Neural progenitor cell (in vitro differentiated cells): ENCODE results near the gene DACT1. TPM values are rescaled to one million over a fixed set of nuclear protein-coding genes. Genes with fewer than 3 reads are reported as not detected.

Experiments used
- DNase-seq: peaks from one replicate; pipeline ENCODE4 v3.0.0-alpha.2; 2016; ENCODE audit warnings: low spot score
- H2AFZ ChIP-seq: fragments of 200-600 bp; sonication (generic); replicated peaks from 2 replicates; pipeline ENCODE4 v1.6.1; 2016; ENCODE audit warnings: antibody characterized with exemption
- H3F3A ChIP-seq: fragments of 200-600 bp; sonication (generic); 2 replicates; pipeline ENCODE4 v1.6.1; 2016; ENCODE audit warnings: antibody characterized with exemption, low read depth
- H3K27ac ChIP-seq: fragments of 200-600 bp; sonication (generic); 2 replicates; pipeline ENCODE4 v1.5.1; 2016; ENCODE audit warnings: mild to moderate bottlenecking
- H3K27me3 ChIP-seq: fragments of 200-600 bp; sonication (generic); 2 replicates; pipeline ENCODE4 v1.6.1; 2016; ENCODE audit warnings: mild to moderate bottlenecking, moderate library complexity
- H3K36me3 ChIP-seq: fragments of 200-600 bp; sonication (generic); 2 replicates; pipeline ENCODE4 v1.5.1; 2016
- H3K4me1 ChIP-seq: fragments of 200-600 bp; sonication (generic); 2 replicates; pipeline ENCODE4 v1.6.1; 2016; ENCODE audit warnings: mixed run types
- H3K4me2 ChIP-seq: fragments of 200-600 bp; sonication (generic); 2 replicates; pipeline ENCODE4 v1.6.1; 2016
- H3K4me3 ChIP-seq: fragments of 200-600 bp; sonication (generic); 2 replicates; pipeline ENCODE4 v1.5.1; 2016
- H3K79me2 ChIP-seq: fragments of 200-600 bp; sonication (generic); 2 replicates; pipeline ENCODE4 v1.6.1; 2016; ENCODE audit warnings: low read depth
- H3K9ac ChIP-seq: fragments of 200-600 bp; sonication (generic); 2 replicates; pipeline ENCODE4 v1.6.1; 2016
- H3K9me3 ChIP-seq: fragments of 200-600 bp; sonication (generic); 2 replicates; pipeline ENCODE4 v1.5.1; 2016; ENCODE audit warnings: low read depth
- H4K20me1 ChIP-seq: fragments of 200-600 bp; sonication (generic); 2 replicates; pipeline ENCODE4 v1.6.1; 2016; ENCODE audit warnings: low read depth
- H3K27ac Mint-ChIP-seq: 3 replicates; pipeline ENCODE4 v1.8.0; 2021; ENCODE audit warnings: mixed read lengths
- H3K27me3 Mint-ChIP-seq: 2 replicates; pipeline ENCODE4 v1.8.0; 2022; ENCODE audit warnings: low read depth, mild to moderate bottlenecking, inconsistent platforms, moderate library complexity, mixed read lengths; ENCODE audit not compliant: insufficient read depth
- H3K36me3 Mint-ChIP-seq: 3 replicates; pipeline ENCODE4 v1.8.0; 2021; ENCODE audit warnings: mixed read lengths
- H3K4me1 Mint-ChIP-seq: 3 replicates; pipeline ENCODE4 v1.8.0; 2021; ENCODE audit warnings: mixed read lengths
- H3K4me3 Mint-ChIP-seq: 3 replicates; pipeline ENCODE4 v1.8.0; 2021; ENCODE audit warnings: mild to moderate bottlenecking, moderate library complexity, mixed read lengths
- H3K9me3 Mint-ChIP-seq: 3 replicates; pipeline ENCODE4 v1.8.0; 2020; ENCODE audit warnings: mixed read lengths
- CTCF ChIP-seq: fragments of 200-600 bp; sonication (generic); IDR thresholded peaks from 2 replicates; pipeline ENCODE4 v1.5.1; 2017; ENCODE audit warnings: antibody characterized with exemption, mild to moderate bottlenecking
- EZH2 ChIP-seq: fragments of 200-600 bp; sonication (generic); IDR thresholded peaks from 2 replicates; pipeline ENCODE4 v1.6.1; 2017; ENCODE audit warnings: antibody characterized with exemption, mild to moderate bottlenecking, moderate library complexity
- EZH2phosphoT487 ChIP-seq: fragments of 200-600 bp; sonication (generic); IDR thresholded peaks from 2 replicates; pipeline ENCODE4 v1.6.1; 2017; ENCODE audit warnings: antibody characterized with exemption
- total RNA-seq: library from RNA; depleted of rRNA; stranded (reverse); fragments of >200 nt; gene quantifications from 2 replicates; pipeline ENCODE4 v1.2.3, GENCODE V29; 2015; ENCODE audit warnings: low replicate concordance

DACT1 gene
- total RNA-seq, 1 donor from 2014 or later, result 3.4 TPM

DNA sequence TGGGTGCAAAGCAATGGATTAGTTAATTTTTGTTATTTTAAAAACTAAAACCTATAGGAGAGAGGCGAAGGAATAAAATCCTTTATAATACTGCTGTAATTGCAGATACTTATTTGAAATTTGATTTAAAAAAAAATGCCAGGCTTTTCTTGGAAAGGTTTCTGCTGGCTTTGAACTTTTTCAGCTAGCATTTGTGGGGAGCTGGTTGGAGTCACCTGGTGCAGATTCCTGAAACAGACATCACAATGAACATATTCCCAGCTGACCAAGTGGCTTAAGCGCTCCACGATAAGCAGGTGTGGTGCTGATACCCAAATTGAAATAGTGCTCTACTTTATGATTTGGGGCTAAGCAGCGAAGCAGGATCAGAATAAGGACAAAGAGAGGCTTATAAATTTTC lies 42.9 kb downstream of the DACT1 start:
- Histone ChIP-seq H3K79me2 (no peaks in the 10 kb centered on the region), H2AFZ (no peak overlapping the region), H3K9me3 (no peaks in the 10 kb centered on the region), H3K4me1 (no peaks in the 10 kb centered on the region), H3K4me3 (no peak overlapping the region), H3K27ac (no peak overlapping the region), H3K36me3 (no peaks in the 10 kb centered on the region), H3K4me2 (no peak overlapping the region), H3K9ac (no peak overlapping the region), H4K20me1 (no peaks in the 10 kb centered on the region), H3F3A (no peaks in the 10 kb centered on the region), H3K27me3 (no peaks in the 10 kb centered on the region)
- Mint-ChIP-seq H3K36me3 (no peaks in the 10 kb centered on the region), H3K4me1 (peaks cover 17% of the 10 kb centered on the region), H3K27me3 (peaks cover 5% of the 10 kb centered on the region), H3K9me3 (peaks cover 2% of the 10 kb centered on the region), H3K4me3 (no peak overlapping the region), H3K27ac (no peak overlapping the region)
- no peak for TF ChIP-seq CTCF
- TF ChIP-seq EZH2, result no peak
- no peak for TF ChIP-seq EZH2phosphoT487
- DNase-seq, result no peak

- Histone ChIP-seq H3K36me3 (no peaks in the 10 kb centered on the region), H3K4me1 (no peaks in the 10 kb centered on the region), H3K4me3 (no peak overlapping the region), H3F3A (no peaks in the 10 kb centered on the region), H3K27me3 (no peaks in the 10 kb centered on the region), H4K20me1 (no peaks in the 10 kb centered on the region), H3K4me2 (no peak overlapping the region), H3K27ac (no peak overlapping the region), H3K79me2 (no peaks in the 10 kb centered on the region), H3K9me3 (no peaks in the 10 kb centered on the region), H2AFZ (no peak overlapping the region), H3K9ac (no peak overlapping the region)
- peaks cover 2% of the 10 kb centered on the region for H3K4me1 Mint-ChIP-seq
- no peak for TF ChIP-seq EZH2phosphoT487
- TF ChIP-seq EZH2, result no peak
- no peak for TF ChIP-seq CTCF
- H3K4me3 Mint-ChIP-seq, result no peak overlapping the region
- DNase-seq, result no peak
- H3K27ac Mint-ChIP-seq, result no peak overlapping the region
- H3K27me3 Mint-ChIP-seq, result peaks cover 2% of the 10 kb centered on the region
- peaks cover 2% of the 10 kb centered on the region for H3K36me3 Mint-ChIP-seq
- H3K9me3 Mint-ChIP-seq, result peaks cover 12% of the 10 kb centered on the region
Observed at GRCh38 chr14:58687232-58687795, 49.6 kb downstream of the DACT1 start.

DNA sequence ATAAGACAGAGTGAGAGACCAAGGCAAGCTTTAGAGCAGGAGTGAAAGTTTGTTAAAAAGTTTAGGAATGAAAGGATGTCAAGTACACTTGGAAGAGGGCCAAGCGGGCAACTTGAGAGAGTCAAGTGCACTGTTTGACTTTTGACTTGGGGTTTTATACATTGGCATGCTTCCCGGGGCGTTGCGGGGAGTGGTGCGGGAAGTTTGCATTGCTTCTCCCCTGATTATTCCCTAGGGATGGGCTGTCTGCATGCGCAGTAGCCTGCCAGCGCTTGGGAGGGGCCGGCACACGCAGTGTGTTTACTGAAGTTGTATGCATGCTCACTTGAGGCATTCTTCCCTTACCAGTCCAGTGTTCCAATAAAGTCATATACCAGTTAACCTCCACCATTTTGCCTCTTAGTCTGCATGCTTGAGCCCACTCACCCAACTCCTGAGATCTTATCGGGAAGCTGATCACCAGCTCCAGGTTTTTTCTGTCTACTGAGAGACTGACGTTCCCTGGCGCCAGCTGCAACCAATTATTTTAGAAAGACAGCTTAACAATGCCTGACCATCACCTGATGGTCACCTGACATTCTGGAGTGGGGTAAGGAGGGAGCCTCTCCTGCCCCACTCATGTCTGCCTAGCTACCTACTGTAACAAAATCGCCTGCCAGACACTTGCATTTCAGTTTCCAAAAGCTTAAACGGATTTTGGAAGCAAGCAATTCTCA lies 53.2 kb downstream of the DACT1 start:
- H3K79me2 ChIP-seq, result no peaks in the 10 kb centered on the region
- no peak for DNase-seq
- no peak overlapping the region for H3K9ac ChIP-seq
- no peaks in the 10 kb centered on the region for H3F3A ChIP-seq
- no peaks in the 10 kb centered on the region for H3K36me3 ChIP-seq
- H3K4me3 ChIP-seq, result no peak overlapping the region
- no peak overlapping the region for H3K27ac ChIP-seq
- no peak overlapping the region for H3K4me2 ChIP-seq
- H3K27me3 ChIP-seq, result no peaks in the 10 kb centered on the region
- Mint-ChIP-seq H3K9me3 (peaks cover 10% of the 10 kb centered on the region), H3K4me1 (peaks cover 2% of the 10 kb centered on the region), H3K36me3 (peaks cover 2% of the 10 kb centered on the region), H3K27me3 (peaks cover 2% of the 10 kb centered on the region), H3K4me3 (no peak overlapping the region), H3K27ac (peak overlapping the region; percentile 79)
- H3K4me1 ChIP-seq, result no peaks in the 10 kb centered on the region
- no peaks in the 10 kb centered on the region for H4K20me1 ChIP-seq
- H2AFZ ChIP-seq, result no peak overlapping the region
- no peaks in the 10 kb centered on the region for H3K9me3 ChIP-seq
- no peak for TF ChIP-seq CTCF
- no peak for TF ChIP-seq EZH2
- TF ChIP-seq EZH2phosphoT487, result no peak
